AG09309 (cell line): Measurements from ENCODE around the gene NLRP3.

Experiments
- DNase-seq: peaks from one replicate; pipeline ENCODE4 v3.0.0-alpha.2; 2010; ENCODE audit warnings: low read depth
- H3K4me3 ChIP-seq: 2 replicates; pipeline ENCODE4 v1.5.1; 2011; ENCODE audit warnings: mild to moderate bottlenecking, low read depth, low read length, moderate library complexity; ENCODE audit not compliant: control insufficient read depth
- TF ChIP-seq, protein P1 (sequence below): IDR thresholded peaks from 2 replicates; pipeline ENCODE4 v1.5.1; 2011; ENCODE audit warnings: mild to moderate bottlenecking, low read depth, low read length, inconsistent platforms; ENCODE audit not compliant: insufficient read depth, control insufficient read depth; ENCODE audit errors: missing control alignments

Gene NLRP3

DNA sequence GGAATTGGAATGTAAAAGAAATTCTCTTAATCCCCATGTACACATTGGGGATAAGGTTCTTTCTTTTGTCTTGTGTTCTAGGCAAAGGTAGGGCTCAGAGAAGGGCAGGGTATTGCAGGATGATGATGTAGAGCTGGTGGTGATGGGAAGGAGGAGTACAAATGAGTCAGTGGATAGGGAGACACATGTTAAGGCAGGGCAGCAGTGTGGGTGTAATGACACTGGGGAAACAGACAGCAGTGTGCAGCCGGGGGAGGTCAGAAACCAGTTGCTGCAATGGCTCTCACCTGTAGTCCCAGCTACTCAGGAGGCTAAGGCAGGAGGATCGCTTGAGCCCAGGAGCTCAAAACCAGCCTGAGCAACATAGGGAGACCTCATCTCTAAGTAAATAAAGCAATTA is 5.1 kb downstream of the NLRP3 start:
- no peak overlapping the region for H3K4me3 ChIP-seq
- TF ChIP-seq, protein P1, sequence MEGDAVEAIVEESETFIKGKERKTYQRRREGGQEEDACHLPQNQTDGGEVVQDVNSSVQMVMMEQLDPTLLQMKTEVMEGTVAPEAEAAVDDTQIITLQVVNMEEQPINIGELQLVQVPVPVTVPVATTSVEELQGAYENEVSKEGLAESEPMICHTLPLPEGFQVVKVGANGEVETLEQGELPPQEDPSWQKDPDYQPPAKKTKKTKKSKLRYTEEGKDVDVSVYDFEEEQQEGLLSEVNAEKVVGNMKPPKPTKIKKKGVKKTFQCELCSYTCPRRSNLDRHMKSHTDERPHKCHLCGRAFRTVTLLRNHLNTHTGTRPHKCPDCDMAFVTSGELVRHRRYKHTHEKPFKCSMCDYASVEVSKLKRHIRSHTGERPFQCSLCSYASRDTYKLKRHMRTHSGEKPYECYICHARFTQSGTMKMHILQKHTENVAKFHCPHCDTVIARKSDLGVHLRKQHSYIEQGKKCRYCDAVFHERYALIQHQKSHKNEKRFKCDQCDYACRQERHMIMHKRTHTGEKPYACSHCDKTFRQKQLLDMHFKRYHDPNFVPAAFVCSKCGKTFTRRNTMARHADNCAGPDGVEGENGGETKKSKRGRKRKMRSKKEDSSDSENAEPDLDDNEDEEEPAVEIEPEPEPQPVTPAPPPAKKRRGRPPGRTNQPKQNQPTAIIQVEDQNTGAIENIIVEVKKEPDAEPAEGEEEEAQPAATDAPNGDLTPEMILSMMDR: no peak
- no peak for DNase-seq

DNA sequence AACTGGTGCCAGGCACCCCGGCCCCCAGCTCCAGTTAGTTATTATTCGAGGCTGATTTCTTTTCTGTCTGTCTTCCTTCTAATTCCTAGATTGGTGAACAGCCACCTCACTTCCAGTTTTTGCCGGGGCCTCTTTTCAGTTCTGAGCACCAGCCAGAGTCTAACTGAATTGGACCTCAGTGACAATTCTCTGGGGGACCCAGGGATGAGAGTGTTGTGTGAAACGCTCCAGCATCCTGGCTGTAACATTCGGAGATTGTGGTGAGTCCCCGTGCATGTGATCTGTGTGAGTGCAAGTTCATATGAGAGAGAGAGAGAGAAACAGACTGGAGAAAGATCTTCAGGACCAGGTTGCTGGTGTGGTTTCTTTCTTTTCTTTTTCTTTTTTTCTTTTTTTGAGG is 13.5 kb downstream of the NLRP3 start:
- no peak for DNase-seq
- TF ChIP-seq, protein P1: no peak
- no peak overlapping the region for H3K4me3 ChIP-seq

DNA sequence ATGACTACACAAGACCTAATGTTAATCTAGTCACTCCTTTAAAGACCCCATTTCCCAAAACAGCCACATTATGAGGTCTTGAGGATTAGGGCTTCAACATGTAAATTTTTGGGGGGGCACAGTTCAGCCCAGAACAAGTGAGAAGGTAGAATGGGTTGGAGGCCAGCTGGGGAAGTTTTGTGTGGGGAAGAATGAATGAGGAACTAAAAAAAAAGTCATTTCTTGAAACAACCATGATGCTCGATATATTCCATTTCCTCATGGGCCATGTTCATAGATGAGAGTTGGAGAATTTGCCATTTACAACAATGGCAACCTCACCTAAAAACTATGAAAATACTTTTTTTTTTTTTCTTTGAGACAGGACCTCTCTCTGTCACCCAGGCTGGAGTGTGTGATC is 14.5 kb downstream of the NLRP3 start:
- no peak overlapping the region for H3K4me3 ChIP-seq
- no peak for DNase-seq
- TF ChIP-seq, protein P1: no peak

DNA sequence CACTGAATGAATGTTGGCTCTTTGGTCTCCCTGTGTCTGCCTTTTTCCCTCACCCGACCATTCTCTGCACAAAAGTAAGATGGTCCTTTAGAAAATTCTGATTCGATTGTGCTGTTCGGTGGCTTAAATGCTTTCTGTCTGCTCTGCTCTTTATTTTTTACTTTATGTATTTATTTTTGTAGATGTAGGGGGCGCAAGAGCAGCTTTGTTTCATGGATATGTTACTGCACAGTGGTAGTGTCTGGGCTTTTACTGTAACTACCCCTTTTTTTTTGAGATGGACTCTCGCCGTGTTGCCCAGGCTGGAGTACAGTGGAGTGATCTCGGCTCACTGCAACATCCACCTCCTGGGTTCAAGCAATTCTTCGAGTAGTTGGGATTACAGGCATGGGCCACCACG is 15.7 kb downstream of the NLRP3 start:
- TF ChIP-seq, protein P1: no peak
- no peak overlapping the region for H3K4me3 ChIP-seq
- DNase-seq: no peak

DNA sequence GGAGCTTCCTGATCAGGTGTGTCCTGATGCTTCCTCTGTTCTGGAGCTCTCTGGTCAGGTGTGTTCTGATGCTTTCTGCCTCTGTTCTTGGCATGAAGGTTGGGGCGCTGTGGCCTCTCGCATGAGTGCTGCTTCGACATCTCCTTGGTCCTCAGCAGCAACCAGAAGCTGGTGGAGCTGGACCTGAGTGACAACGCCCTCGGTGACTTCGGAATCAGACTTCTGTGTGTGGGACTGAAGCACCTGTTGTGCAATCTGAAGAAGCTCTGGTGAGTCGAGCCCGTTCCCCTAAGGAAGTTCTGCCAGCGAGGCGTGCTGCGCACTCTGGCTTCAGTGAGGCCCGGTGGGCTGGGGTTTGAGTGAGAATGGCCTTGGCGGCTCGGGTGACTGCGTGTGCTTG is 18.0 kb downstream of the NLRP3 start:
- TF ChIP-seq, protein P1: no peak
- no peak overlapping the region for H3K4me3 ChIP-seq
- DNase-seq: no peak

DNA sequence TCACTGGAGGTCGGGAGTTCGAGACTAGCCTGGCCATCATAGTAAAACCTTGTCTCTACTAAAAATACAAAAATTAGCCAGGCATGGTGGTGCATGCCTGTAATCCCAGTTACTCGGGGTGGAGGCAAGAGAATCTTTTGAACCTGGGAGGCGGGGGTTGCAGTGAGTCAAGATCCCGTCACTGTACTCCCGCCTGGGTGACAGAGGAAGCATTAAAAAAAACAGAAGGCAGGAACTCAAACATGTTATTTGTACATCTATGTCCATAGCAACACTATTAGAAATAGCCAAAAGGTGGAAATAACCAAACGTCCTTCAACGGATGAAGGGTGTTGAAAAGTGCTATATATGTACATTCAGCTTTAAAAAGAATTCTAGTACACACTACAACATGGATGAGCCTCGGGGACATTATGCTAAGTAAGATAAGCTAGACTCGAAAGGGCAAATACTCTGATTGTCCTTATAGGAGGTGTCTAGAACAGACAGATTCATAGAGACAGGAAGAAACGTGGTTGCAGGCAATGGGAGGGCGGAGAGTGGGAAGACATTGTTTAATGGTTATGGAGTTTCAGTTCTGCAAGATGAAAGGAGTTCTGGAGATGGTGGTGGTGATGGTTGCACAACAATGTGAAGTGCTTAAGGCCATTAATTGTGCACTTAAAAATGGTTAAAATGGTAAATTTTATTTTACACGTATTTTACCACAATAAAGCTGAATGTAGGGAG is 19.2 kb downstream of the NLRP3 start:
- no peak for DNase-seq

DNA sequence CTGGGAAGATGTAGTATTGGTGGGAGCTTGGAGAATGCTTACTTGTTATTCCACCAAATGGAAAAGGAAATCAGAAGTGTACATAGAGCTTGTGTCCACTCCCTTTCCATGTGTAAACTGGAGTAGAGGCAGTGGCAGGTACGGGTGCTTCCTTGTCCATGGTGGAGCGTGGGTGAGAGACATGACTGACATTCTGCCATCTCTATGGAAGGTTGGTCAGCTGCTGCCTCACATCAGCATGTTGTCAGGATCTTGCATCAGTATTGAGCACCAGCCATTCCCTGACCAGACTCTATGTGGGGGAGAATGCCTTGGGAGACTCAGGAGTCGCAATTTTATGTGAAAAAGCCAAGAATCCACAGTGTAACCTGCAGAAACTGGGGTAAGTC is 19.8 kb downstream of the NLRP3 start:
- no peak overlapping the region for H3K4me3 ChIP-seq
- TF ChIP-seq, protein P1: no peak
- DNase-seq: no peak

More for the DNA sequence above, 19.2 kb downstream of the NLRP3 start:
- TF ChIP-seq, protein P1: no peak
- no peak overlapping the region for H3K4me3 ChIP-seq
